ENCODE measurements around the gene SF3B5.
"Not testable (repeated sequence)": the region's sequence is repeated elsewhere in the genome, so short reads cannot be mapped to it uniquely, and the experiment has no call there.

SF3B5 gene

GRCh38 chr6:144062786-144063185 is 32.6 kb downstream of the SF3B5 start:
- DNase-seq = no peak

- DNase-seq = no peak
Measured at GRCh38 chr6:144059139-144059538, 36.2 kb downstream of the SF3B5 start.

- DNase-seq = peak; percentile 79
Measured at GRCh38 chr6:144055121-144055931, 40.0 kb downstream of the SF3B5 start.

- no peak for DNase-seq
Measured at GRCh38 chr6:144053601-144054000, 41.8 kb downstream of the SF3B5 start.

- DNase-seq = no peak
Measured at GRCh38 chr6:144052488-144052887, 42.9 kb downstream of the SF3B5 start.

GRCh38 chr6:144049386-144049785 is 46.0 kb downstream of the SF3B5 start:
- no peak for DNase-seq

GRCh38 chr6:144047688-144048087 is 47.7 kb downstream of the SF3B5 start:
- no peak for DNase-seq

GRCh38 chr6:144046672-144047071 is 48.7 kb downstream of the SF3B5 start:
- not testable (repeated sequence) for DNase-seq

GRCh38 chr6:144044989-144045388 is 50.4 kb downstream of the SF3B5 start:
- DNase-seq = not testable (repeated sequence)
